GM21737 (cell line): ENCODE data around the gene GMCL1.
"Not testable (repeated sequence)": the region's sequence is repeated elsewhere in the genome, so short reads cannot be mapped to it uniquely, and the experiment has no call there.

ENCODE experiments used
- ATAC-seq: cut with Tn5 transposase; IDR thresholded peaks from one replicate; pipeline ENCODE4 v1.9.1; 2021; ENCODE audit warnings: mild to moderate bottlenecking, moderate library complexity; ENCODE audit not compliant: unreplicated experiment

Gene GMCL1

GRCh38 chr2:69847068-69847828 is 17.8 kb downstream of the GMCL1 start:
- ATAC-seq: no peak

- no peak for ATAC-seq
These were observed 18.8 kb downstream of the GMCL1 start for GRCh38 chr2:69848186-69848790.

DNA sequence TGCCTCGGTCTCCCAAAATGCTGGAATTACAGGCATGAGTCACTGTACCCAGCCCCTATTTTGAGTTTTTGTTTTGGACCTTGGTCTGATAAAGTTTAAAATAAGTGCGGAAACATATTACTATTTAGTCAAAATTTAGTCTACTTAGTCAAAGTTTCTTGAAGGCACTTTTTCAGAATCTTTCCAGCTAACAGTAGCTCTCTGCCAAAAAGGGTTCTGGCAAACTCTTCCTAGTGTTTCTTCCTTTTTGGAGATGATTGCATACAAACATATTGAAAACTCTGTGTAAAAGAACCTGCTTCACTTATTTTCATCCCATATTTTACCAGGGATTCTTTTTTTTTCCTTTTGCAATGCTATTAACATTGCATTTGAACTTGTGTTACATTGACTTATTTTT is 28.8 kb downstream of the GMCL1 start:
- no peak for ATAC-seq

DNA sequence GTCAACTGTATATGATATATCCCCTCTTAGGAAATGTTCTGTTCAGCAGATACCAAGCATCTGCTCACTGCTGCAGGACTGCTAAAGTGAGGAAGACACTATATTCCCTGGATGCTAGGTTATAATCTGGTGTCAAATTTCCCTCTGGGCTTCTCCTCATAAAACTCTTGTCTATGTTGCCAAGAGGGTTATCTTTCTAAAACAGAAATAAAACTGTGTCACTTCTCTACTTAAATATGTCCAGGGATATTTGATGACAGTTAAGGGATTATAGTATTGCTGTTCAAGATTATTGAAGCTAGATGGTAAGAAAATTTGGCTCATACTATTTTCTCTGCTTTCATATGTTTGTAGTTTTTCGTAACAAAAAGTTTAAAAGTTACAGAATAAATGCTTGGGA is 33.8 kb downstream of the GMCL1 start:
- no peak for ATAC-seq

GRCh38 chr2:69888451-69888850 is 59.0 kb downstream of the GMCL1 start:
- no peak for ATAC-seq

DNA sequence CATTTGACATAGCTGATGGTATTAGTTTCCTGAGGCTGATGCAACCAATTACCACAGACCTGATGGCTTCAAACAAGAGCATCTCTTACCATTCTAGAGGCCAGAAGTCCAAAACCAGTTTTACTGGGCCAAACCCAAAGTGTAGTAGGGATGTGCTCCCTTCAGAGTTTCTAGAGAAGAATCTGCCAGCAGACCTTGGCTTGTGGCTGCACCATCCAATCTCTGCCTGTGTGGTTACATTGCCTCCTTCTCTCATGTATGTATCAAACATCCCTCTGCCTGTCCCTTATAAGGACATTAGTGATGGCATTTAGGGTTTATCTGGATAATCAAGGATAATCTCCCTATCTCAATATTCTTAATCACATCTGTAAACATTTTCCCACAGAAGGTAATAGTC is 59.8 kb downstream of the GMCL1 start:
- no peak for ATAC-seq

- ATAC-seq: no peak
These were observed 61.4 kb downstream of the GMCL1 start for GRCh38 chr2:69890881-69891280.

- ATAC-seq: not testable (repeated sequence)
These were observed 63.5 kb downstream of the GMCL1 start for GRCh38 chr2:69892838-69893424.

DNA sequence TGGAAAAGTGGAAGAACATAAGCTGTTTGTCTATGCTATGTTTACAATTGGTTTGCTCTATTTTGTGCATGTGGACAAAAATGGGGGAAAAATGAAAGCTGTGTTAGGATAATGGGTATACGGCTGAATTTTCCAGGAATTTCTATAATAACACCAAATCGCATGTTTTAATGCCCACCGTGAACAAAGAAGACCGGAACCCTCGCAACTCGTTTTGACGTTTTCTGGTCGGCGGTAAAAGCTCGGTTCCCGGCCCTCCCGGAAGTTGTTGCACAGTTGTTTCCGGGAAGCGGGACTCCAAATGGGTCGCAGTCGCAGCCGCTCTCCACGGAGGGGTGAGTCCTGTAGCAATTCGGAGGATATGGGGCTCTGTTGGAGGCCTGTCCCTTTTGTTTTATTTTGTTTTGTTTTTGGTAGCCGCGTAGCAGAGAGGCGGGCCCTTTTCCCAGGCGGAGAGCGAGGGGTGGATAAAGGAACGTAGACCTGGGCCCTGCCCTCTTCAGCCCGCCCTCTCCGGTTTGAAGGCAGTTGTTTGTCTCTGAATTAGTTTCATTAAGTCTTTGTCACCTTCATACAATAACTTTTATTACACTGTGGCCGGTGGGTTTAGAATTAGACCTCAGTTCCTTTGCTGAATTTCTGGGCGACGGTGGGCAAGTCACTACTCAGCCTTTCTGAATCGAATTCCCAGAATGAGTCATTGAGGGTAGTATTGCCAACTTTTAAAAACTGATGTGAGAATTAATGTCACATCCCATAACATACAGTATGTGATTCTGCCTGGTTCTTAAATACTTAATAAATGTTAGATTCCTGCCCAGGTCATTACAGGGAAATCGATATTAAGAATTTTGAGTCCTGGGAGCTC is 64.5 kb downstream of the GMCL1 start, which contains the start of gene SNRNP27:
TSS of gene SNRNP27 (plus strand) at position 273 of the 868 bp plus-strand sequence. CDS start at position 302, 29 bp downstream.
- ATAC-seq: peak; percentile 60

- ATAC-seq: not testable (repeated sequence)
These were observed 65.3 kb downstream of the GMCL1 start for GRCh38 chr2:69894737-69895136.

DNA sequence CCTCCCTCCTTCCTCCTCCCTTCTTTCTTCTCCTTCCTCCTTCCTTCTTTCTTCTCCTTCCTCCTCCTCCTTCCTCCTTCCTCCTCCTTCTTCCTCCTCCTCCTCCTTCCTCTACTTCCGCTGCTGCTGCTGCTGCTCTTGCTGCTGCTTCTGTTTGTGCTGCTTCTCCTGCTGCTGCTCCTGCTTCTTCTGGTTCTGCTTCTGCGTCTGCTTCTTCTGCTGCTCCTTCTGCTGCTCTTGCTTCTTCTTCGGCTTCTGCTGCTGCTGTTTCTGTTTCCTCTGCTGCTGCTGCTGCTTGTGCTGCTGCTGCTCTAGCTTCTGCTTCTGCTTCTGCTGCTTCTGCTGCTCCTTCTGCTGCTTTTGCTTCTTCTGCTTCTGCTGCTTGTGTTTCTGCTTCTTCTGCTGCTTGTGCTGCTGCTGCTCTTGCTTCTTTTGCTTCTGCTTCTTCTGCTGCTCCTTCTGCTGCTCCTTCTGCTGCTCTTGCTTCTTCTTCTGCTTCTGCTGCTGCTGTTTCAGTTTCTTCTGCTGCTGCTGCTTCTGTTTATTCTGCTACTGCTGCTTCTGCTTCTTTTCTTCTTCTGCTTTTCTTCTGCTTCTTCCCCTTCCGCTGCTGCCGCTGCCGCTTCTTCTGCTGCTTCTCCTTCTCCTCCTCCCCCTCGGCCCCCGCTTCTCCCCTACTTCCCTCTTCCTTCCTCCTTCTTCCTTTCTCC is 72.9 kb downstream of the GMCL1 start:
- no peak for ATAC-seq

GRCh38 chr2:69907216-69907615 is 77.8 kb downstream of the GMCL1 start:
- ATAC-seq: no peak

GRCh38 chr2:69911985-69912563 is 82.6 kb downstream of the GMCL1 start:
- no peak for ATAC-seq

GRCh38 chr2:69914164-69914949 is 84.9 kb downstream of the GMCL1 start:
- ATAC-seq: peak; percentile 87

DNA sequence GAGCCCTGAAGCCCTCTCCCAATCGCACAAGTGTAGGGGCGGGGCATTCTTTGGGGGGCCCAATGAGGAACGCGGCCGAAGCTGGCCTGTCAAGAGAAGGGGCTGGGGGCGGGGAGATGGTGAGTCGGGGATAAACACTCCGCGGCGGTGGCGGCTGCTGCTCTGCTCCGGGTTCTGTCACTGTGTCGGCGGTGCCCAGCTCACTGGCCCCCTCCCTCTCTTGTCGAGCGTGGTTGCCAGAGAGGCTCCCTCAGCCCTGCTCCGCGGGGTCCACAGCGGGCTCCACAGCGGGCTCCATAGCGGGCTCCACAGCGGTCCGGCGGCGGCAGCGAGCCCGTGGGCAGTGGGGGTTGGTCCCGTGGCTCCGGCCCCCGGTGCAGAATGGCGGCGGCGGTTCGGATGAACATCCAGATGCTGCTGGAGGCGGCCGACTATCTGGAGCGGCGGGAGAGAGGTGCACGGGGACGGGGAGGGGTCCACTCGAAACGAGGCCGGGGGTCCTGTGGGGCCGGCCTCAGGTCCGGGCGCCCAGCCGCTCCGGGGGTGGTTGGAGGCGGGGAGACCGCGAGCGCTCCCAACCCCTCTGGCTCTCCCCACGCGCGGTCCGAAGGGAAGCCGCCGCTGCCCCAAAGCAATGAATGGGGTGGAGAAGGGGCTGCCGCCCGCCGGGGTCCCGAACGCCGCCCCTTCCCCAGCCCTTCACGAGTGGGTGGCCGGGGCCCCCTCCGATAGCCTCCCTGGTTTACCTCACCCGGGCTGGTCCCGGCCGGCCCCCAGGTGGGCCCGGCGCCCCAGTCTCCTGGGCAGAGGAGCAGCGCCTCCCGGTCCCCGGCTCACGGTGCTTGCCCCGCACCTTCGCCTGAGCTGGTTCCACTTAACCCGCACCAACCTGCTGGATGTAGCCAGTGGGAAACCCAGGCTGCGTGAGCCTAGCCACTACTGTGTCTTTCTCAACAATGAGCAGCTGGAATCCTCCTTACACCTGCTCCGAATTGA is 85.8 kb downstream of the GMCL1 start, which contains the start of gene MXD1:
TSS of gene MXD1 (plus strand) at position 160 of the 996 bp plus-strand sequence. CDS start at position 382, 222 bp downstream.
- peak; percentile 70 for ATAC-seq

DNA sequence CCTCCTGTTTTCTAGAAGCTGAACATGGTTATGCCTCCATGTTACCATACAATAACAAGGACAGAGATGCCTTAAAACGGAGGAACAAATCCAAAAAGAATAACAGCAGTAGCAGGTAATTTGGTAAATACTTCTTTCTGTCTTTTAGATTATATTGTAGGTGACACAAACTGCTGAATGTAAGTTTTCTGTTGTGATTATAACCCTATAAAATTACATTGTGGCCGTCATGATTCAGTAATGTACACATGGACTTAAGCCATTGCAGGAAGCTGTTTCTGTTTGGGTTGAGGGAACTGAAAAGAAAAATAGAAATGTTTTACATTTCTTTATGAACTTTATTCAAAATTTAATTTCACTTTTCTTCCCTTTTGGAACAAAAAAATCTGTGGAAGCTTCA is 86.6 kb downstream of the GMCL1 start:
- no peak for ATAC-seq

GRCh38 chr2:69917852-69918251 is 88.4 kb downstream of the GMCL1 start:
- no peak for ATAC-seq

DNA sequence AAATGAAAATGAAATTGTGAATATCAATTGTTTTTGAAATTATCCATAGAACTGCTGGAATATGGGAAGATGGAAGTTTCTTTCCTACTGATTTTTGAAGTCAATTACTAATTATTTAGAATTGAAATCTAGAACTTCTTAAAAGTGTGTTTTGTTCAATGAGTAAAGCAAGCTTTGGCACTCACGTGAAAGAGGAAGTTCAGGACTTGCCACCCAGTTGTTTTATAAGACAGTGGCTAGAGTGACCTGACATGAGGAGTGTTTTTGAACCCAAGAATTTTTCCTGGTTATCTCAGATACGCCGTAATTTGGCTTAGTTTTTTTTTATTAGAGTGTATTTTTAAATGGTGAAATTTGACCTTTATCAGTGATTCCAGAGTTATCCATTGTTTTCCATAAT is 88.9 kb downstream of the GMCL1 start:
- no peak for ATAC-seq
